Thoracic aorta (tissue), 2 donors: ENCODE results near the gene C16orf96. TPM values are rescaled to one million over a fixed set of nuclear protein-coding genes. Genes with fewer than 3 reads are reported as not detected.

Source experiments
- ATAC-seq: fragments of 150-250 bp; one replicate; pipeline ENCODE4 v1.8.0; 2017; ENCODE audit warnings: low read depth; ENCODE audit not compliant: insufficient number of reproducible peaks, low FRiP score
- DNase-seq: peaks from one replicate; pipeline ENCODE4 v3.0.0-alpha.2; 2020; ENCODE audit warnings: low spot score
- H3K27ac ChIP-seq, 2 donors: fragments of 200-600 bp; sonication (generic); 1 replicate in 1 of 2; 2 replicates in 1 of 2; pipeline ENCODE4 v1.5.1; 2016; ENCODE audit warnings: mild to moderate bottlenecking in 2 of 2, moderate library complexity in 2 of 2
- H3K27me3 ChIP-seq: fragments of 200-600 bp; sonication (generic); replicated peaks from 2 replicates; pipeline ENCODE4 v1.6.0; 2016; ENCODE audit warnings: mild to moderate bottlenecking; ENCODE audit not compliant: insufficient read depth
- H3K36me3 ChIP-seq: fragments of 200-600 bp; sonication (generic); one replicate; pipeline ENCODE4 v1.5.1; 2016
- H3K4me1 ChIP-seq, 2 donors: fragments of 200-600 bp; sonication (generic); 1 replicate in 1 of 2; 2 replicates in 1 of 2; pipeline versions ENCODE4 v1.5.1 to v1.6.0; 2016; ENCODE audit warnings: low read depth in 2 of 2, mild to moderate bottlenecking in 1 of 2; ENCODE audit not compliant: control insufficient read depth in 1 of 2
- H3K4me3 ChIP-seq: fragments of 200-600 bp; sonication (generic); 2 replicates; pipeline ENCODE4 v1.5.1; 2016; ENCODE audit warnings: mild to moderate bottlenecking
- H3K9me3 ChIP-seq: fragments of 200-600 bp; sonication (generic); 2 replicates; pipeline ENCODE4 v1.5.1; 2016
- total RNA-seq, 2 donors: library from RNA; depleted of rRNA; stranded (reverse); fragments of >200 nt; gene quantifications; one replicate each; pipeline versions ENCODE4 v1.1.0 to v1.2.3, GENCODE V29; 2016
- TF ChIP-seq, protein P1 (sequence below): fragments of 200-600 bp; sonication (generic); IDR thresholded peaks from one replicate; pipeline ENCODE4 v1.5.1; 2019; ENCODE audit warnings: antibody characterized with exemption

The C16orf96 gene
- total RNA-seq, 2 donors from 2014 or later, result not detected

- H3K27ac ChIP-seq, result no peak overlapping the region
- no peaks in the 10 kb centered on the region for H3K27me3 ChIP-seq
- H3K4me1 ChIP-seq, result no peaks in the 10 kb centered on the region
- ATAC-seq, result no peak
- H3K4me3 ChIP-seq, result no peak overlapping the region
- no peaks in the 10 kb centered on the region for H3K9me3 ChIP-seq
- peaks cover 19% of the 10 kb centered on the region for H3K36me3 ChIP-seq
- TF ChIP-seq, protein P1, sequence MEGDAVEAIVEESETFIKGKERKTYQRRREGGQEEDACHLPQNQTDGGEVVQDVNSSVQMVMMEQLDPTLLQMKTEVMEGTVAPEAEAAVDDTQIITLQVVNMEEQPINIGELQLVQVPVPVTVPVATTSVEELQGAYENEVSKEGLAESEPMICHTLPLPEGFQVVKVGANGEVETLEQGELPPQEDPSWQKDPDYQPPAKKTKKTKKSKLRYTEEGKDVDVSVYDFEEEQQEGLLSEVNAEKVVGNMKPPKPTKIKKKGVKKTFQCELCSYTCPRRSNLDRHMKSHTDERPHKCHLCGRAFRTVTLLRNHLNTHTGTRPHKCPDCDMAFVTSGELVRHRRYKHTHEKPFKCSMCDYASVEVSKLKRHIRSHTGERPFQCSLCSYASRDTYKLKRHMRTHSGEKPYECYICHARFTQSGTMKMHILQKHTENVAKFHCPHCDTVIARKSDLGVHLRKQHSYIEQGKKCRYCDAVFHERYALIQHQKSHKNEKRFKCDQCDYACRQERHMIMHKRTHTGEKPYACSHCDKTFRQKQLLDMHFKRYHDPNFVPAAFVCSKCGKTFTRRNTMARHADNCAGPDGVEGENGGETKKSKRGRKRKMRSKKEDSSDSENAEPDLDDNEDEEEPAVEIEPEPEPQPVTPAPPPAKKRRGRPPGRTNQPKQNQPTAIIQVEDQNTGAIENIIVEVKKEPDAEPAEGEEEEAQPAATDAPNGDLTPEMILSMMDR, result no peak
- no peak for DNase-seq
These were observed 91.5 kb downstream of the C16orf96 start for GRCh38 chr16:4647644-4647980.

GRCh38 chr16:4648917-4649316 lies 92.8 kb downstream of the C16orf96 start:
- Histone ChIP-seq H3K27ac (no peak overlapping the region), H3K9me3 (no peaks in the 10 kb centered on the region), H3K4me1 (no peaks in the 10 kb centered on the region), H3K36me3 (peaks cover 26% of the 10 kb centered on the region), H3K27me3 (no peaks in the 10 kb centered on the region), H3K4me3 (no peak overlapping the region)
- ATAC-seq, result no peak
- no peak for DNase-seq
- TF ChIP-seq, protein P1, result no peak

DNA sequence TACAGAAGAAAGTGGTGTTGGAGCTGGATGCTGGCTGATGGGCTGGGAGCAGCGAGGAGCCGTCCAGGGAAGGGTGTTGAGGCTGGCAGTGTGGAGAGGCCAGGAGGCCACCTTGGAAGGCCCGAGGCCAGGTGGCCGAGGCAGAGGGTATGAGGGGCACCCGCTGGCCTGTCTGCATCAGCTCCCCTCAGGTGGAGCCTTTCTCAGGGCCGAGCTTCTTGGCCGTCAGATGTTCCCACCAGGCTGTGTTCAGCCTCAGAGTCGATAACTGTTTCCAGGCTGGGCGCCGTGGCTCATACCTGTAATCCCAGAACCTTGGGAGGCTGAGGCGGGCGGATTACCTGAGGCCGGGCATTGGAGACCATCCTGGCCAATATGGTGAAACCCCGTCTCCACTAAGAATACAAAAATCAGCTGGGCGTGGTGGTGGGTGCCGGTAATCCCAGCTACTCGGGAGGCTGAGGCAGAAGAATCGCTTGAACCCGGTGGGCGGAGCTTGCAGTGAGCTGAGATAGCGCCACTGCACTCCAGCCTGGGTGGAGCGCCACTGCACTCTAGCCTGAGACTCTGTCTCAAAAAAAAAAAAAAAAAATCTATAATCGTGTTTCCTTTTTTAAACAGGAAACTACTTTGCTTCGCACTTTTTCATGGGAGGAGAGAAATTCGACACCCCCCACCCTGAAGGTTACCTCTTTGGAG lies 93.8 kb downstream of the C16orf96 start:
- Histone ChIP-seq H3K4me3 (no peak overlapping the region), H3K4me1 (no peaks in the 10 kb centered on the region), H3K27ac (no peak overlapping the region), H3K36me3 (peaks cover 26% of the 10 kb centered on the region), H3K9me3 (no peaks in the 10 kb centered on the region), H3K27me3 (no peaks in the 10 kb centered on the region)
- TF ChIP-seq, protein P1, result no peak
- ATAC-seq, result no peak
- no peak for DNase-seq

Other genes with a start within 250 kb of the C16orf96 start
- 10 to 100 TPM; 19.5 to 32.9 TPM for gene GLIS2, start 240.3 kb upstream of the C16orf96 start, total RNA-seq
- 10 to 100 TPM; 18.4 to 21.1 TPM for gene PAM16, start 205.0 kb upstream of the C16orf96 start, total RNA-seq
- gene VASN, start 184.5 kb upstream of the C16orf96 start, total RNA-seq, result 100 to 1,000 TPM; 197 to 217 TPM
- gene CORO7, start 139.7 kb upstream of the C16orf96 start, total RNA-seq, result 10 to 100 TPM; 71.1 to 79.1 TPM
- gene DNAJA3, start 130.5 kb upstream of the C16orf96 start, total RNA-seq, result 10 to 100 TPM; 35.2 to 52.2 TPM
- gene NMRAL1, start 81.7 kb upstream of the C16orf96 start, total RNA-seq, result 10 to 100 TPM; 22.8 to 23.3 TPM
- 10 to 100 TPM; 35.3 to 43.5 TPM for gene HMOX2, start 79.9 kb upstream of the C16orf96 start, total RNA-seq
- gene CDIP1, start 17.6 kb upstream of the C16orf96 start, total RNA-seq, result 10 to 100 TPM; 33.2 to 33.5 TPM
- 10 to 100 TPM; 23.8 to 23.9 TPM for gene UBALD1, start 58.5 kb downstream of the C16orf96 start, total RNA-seq
- gene MGRN1, start 68.5 kb downstream of the C16orf96 start, total RNA-seq, result 10 to 100 TPM; 56.0 to 64.5 TPM
- 10 to 100 TPM; 16.8 to 24.0 TPM for gene NUDT16L1, start 137.2 kb downstream of the C16orf96 start, total RNA-seq
- 10 to 100 TPM; 29.8 to 41.8 TPM for gene ANKS3, start 177.9 kb downstream of the C16orf96 start, total RNA-seq
- gene DNAAF8, start 178.2 kb downstream of the C16orf96 start, total RNA-seq, result not detected
- gene ZNF500, start 210.8 kb downstream of the C16orf96 start, total RNA-seq, result 10 to 100 TPM in 1 of 2 donors, 1 to 10 TPM in 1; 6.1 to 21.2 TPM
- gene SEPTIN12, start 232.0 kb downstream of the C16orf96 start, total RNA-seq, result not detected
- not detected for gene SMIM22, start 239.0 kb downstream of the C16orf96 start, total RNA-seq
- gene ROGDI, start 246.3 kb downstream of the C16orf96 start, total RNA-seq, result 10 to 100 TPM in 1 of 2 donors, 1 to 10 TPM in 1; 4.2 to 23.7 TPM